SJSA1 (cell line): ENCODE measurements around the gene SAMHD1. TPM values are rescaled to one million over a fixed set of nuclear protein-coding genes. Genes with fewer than 3 reads are reported as not detected.
A peak's percentile ranks its signal among the peaks of the same experiment; 100 is the strongest.

Experiments used
- DNase-seq, 2 experiments: peaks; one replicate each; pipeline ENCODE4 v3.0.0-alpha.2; 2015 to 2020; ENCODE audit warnings: low spot score in 2 of 2, low read depth in 1 of 2
- H3K27ac ChIP-seq: fragments of 250-450 bp; sonication (Bioruptor Pico); 2 replicates; pipeline ENCODE4 v1.5.1; 2020; ENCODE audit warnings: mild to moderate bottlenecking, moderate library complexity
- H3K27me3 ChIP-seq: fragments of 250-450 bp; sonication (Bioruptor Pico); replicated peaks from 2 replicates; pipeline ENCODE4 v1.5.1; 2020; ENCODE audit warnings: mild to moderate bottlenecking, moderate library complexity
- H3K36me3 ChIP-seq: fragments of 250-450 bp; sonication (Bioruptor Pico); 2 replicates; pipeline ENCODE4 v1.5.1; 2020; ENCODE audit warnings: mild to moderate bottlenecking
- H3K4me1 ChIP-seq: fragments of 250-450 bp; sonication (Bioruptor Pico); replicated peaks from 2 replicates; pipeline ENCODE4 v1.6.1; 2021; ENCODE audit warnings: mild to moderate bottlenecking
- H3K4me3 ChIP-seq: fragments of 250-450 bp; sonication (Bioruptor Pico); 2 replicates; pipeline ENCODE4 v1.5.1; 2020; ENCODE audit warnings: mild to moderate bottlenecking
- H3K9me3 ChIP-seq: fragments of 250-450 bp; sonication (Bioruptor Pico); replicated peaks from 2 replicates; pipeline ENCODE4 v1.5.1; 2020; ENCODE audit warnings: mild to moderate bottlenecking
- total RNA-seq: library from RNA; depleted of rRNA; stranded (reverse); fragments of >200 nt; shearing (Covaris generic); gene quantifications from 2 replicates; pipeline ENCODE4 v1.2.3, GENCODE V29; 2014

The SAMHD1 gene
- total RNA-seq, 1 experiment from 2014 or later, result 13.8 TPM

DNA sequence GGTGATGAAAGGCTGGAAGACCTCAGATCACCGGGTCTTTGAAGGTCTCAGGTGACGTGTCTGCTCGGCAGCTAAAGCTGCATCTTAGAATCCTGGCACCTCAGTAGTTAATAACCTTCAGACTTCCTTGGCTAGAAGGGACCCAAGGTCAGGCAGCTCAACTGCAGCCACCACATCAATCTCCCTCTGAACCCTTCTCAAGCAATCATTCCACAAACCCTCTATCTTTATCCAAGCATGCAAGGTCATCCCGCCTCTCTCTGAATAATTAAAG, 92.3 kb downstream of the SAMHD1 start:
- H3K4me1 ChIP-seq, result peaks cover 76% of the 10 kb centered on the region
- H3K27me3 ChIP-seq, result no peaks in the 10 kb centered on the region
- peaks cover 3% of the 10 kb centered on the region; the same call in 1 of the 2 replicates for H3K9me3 ChIP-seq
- DNase-seq, result no peak
- no peak overlapping the region for H3K4me3 ChIP-seq
- H3K27ac ChIP-seq, result no peak overlapping the region
- peaks cover 63% of the 10 kb centered on the region for H3K36me3 ChIP-seq

DNA sequence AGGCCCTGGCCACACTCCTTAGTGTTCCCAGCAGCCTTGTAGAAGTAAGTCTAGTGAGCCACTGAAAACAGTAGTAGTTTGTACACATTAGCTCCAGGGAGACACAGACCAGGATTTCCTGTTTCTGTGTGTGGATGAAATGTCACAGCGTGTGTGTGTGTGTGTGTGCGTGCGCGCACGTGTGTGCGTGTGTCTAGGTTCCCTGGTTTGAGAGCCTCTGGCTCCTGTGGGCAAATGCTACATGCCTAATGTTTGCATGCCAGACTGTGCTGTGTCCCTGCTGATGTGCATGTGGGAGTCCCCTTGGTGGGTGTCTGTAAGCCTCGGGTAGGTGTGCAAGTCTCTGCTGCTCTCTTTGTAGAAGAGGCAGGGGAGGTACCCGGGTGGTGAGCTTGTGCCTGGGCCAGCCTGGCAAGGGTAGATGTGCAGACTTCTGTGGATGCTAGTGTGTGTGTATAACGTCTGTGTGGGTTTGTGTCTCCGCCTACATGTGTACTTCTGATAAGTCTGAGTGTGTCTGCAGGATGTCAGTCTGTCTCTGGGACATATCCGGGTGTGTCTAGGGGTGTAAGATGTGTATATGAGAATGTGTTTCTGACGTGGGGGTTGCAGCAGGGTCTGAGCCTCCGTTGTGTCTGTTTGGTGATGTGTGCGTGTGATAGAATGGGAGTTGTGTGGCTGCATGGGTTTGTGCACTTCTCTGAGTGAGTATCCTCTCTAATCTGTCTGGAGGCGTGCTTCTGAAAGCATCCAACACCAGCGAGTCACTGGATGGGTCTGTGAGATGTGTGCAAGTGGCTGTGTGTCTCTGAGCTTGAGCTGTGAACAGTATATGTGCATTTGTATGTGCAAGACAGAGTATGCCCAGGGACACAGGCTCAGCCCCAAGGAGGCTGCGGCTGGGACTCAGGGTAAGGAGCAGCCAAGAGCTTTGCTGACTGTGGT, 94.5 kb downstream of the SAMHD1 start:
- Histone ChIP-seq H3K9me3 (no peaks in the 10 kb centered on the region), H3K27me3 (no peaks in the 10 kb centered on the region)

DNA sequence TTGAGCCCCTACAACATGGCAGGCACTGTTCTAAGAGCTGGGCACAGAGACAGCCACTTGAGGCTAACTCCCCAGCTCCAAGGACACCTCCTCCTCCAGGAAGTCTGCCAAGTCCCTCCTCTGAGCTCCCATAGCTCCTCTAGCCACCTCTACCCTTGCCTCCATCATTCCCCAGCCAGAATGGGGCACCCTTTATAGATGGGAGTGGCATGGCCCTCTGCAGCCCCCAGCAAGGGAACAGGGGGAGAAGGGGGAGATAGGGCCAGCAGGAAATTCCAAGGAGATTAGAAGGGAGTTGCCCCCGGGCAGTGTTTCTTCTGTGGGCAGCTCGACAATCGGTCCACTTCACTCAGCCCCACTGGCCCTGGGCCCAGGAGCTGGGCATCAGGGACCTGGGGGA, 95.3 kb downstream of the SAMHD1 start:
- H3K36me3 ChIP-seq, result peaks cover 63% of the 10 kb centered on the region
- no peaks in the 10 kb centered on the region for H3K27me3 ChIP-seq
- peak; percentile 71 to 76 for DNase-seq
- peak overlapping the region; percentile 63 for H3K27ac ChIP-seq
- H3K9me3 ChIP-seq, result no peaks in the 10 kb centered on the region
- H3K4me3 ChIP-seq, result no peak overlapping the region
- peaks cover 76% of the 10 kb centered on the region for H3K4me1 ChIP-seq

More for the DNA sequence above, 94.5 kb downstream of the SAMHD1 start:
- Histone ChIP-seq H3K27ac (peak overlapping the region; percentile 63), H3K36me3 (peaks cover 63% of the 10 kb centered on the region), H3K4me3 (no peak overlapping the region), H3K4me1 (peaks cover 83% of the 10 kb centered on the region)
- DNase-seq, result peak in 1 of 2 experiments; percentile 51

DNA sequence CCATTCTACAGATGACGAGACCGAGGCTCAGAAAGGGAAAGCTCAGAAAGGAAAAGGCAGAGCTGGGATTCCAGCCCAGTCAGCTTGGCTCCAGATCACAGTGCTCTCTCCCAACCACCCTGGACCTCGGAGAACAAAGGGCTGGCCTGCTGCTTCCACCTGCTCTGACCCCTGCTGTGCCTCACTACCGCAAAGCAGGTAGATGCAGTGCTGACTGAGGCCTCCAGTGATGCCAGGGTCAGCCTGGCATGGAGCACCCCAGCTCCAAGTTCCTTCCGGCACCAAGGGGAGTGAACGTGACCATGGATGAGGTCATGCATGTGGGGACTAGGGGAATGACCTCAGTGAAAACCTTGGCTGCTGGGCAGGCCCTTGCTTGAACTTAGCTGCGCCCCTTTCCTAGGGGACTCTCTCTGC, 96.3 kb downstream of the SAMHD1 start:
- Histone ChIP-seq H3K27ac (peak overlapping the region; percentile 63), H3K36me3 (peaks cover 59% of the 10 kb centered on the region), H3K4me3 (no peak overlapping the region), H3K27me3 (no peaks in the 10 kb centered on the region), H3K4me1 (peaks cover 66% of the 10 kb centered on the region), H3K9me3 (no peaks in the 10 kb centered on the region)
- no peak for DNase-seq

DNA sequence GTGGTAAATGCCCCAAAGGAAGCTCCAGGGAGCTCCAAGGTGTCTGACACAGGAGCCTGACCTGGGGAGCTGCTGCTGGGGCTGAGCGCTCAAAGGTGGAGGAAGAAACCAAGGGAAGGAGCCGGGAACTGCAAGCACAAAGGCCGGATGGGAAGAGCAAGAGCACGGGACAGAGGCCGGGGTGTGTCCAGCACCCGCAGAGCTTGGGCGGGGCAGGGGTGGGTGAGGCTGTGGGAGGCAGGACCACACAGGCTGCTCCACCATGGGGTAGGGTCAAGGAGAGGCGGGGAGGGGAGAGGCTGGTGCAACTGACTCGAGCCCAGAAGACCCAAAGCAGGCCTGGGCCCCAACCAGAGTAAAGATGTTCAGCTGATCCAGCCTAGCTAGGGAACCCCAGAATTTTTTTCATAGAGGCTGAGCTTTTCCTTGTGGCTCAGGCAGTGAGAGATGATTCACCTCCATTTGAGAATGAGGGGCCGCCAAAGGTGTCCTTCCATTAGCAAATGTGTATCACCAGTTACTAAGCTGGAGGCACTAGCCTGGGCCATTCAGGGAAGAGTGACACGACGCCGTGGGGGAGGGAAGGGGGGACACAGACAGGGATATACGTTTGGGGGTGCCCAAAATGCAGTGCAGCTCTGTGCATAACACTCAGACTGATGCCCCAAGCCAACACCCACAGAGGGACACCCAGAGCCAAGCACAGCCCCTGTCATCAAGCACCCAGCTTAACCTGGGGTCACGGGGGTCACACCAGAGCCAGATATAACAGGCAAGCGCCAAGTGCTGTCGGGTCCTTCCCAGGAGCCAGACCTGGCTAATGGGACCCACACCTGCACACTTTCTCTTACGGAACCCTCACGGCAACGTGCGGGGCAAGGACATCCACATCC, 96.9 kb downstream of the SAMHD1 start:
- peaks cover 64% of the 10 kb centered on the region for H3K4me1 ChIP-seq
- H3K9me3 ChIP-seq, result no peaks in the 10 kb centered on the region
- no peaks in the 10 kb centered on the region for H3K27me3 ChIP-seq
- peaks cover 52% of the 10 kb centered on the region for H3K36me3 ChIP-seq
- peak overlapping the region; percentile 63 for H3K27ac ChIP-seq
- H3K4me3 ChIP-seq, result no peak overlapping the region
- DNase-seq, result peak; percentile 87 to 93

DNA sequence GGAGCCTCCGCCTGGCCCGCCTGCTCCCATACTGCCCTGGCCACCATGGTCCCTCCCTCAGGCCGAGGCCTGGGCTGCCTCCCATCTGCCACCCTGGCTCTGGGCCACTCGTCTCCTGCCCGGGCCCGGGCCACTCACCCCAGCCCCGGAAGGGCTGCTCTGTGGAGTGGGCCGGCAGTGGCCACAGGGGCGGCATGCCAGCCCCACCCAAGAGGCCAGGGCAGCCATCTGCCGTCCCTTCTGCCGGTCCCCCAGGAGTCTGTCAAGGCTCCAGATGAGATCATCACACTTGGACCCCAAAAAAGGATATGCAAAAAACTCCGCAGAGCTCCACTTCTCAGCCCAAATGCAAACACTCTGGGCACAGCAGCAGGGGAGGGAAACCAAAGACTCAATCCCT, 99.3 kb downstream of the SAMHD1 start:
- H3K9me3 ChIP-seq, result no peaks in the 10 kb centered on the region
- no peaks in the 10 kb centered on the region for H3K27me3 ChIP-seq
- H3K4me1 ChIP-seq, result peaks cover 69% of the 10 kb centered on the region
- H3K36me3 ChIP-seq, result peaks cover 36% of the 10 kb centered on the region
- no peak overlapping the region for H3K27ac ChIP-seq
- no peak for DNase-seq
- H3K4me3 ChIP-seq, result no peak overlapping the region

DNA sequence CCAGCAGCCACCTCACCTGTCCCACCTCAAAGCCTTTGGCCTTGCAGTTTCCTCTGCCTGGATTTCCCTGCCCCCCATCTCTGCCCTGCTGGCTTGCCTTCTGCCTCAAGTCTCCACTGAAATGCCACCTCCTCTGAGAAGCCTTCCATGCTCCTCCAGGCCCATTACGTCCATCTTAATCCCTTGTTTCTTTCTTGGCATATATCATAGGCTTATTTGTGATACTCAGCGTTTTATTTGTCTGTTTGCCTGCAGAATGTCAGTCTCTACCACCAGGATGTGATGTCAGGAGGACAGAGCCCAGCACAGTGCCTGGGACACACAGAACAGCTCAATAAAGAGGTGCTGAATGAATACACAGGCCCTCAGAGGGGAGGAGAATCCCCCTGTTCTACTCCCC, 100.0 kb downstream of the SAMHD1 start:
- H3K27ac ChIP-seq, result no peak overlapping the region
- H3K27me3 ChIP-seq, result no peaks in the 10 kb centered on the region
- no peaks in the 10 kb centered on the region for H3K9me3 ChIP-seq
- peaks cover 40% of the 10 kb centered on the region for H3K36me3 ChIP-seq
- no peak for DNase-seq
- peaks cover 68% of the 10 kb centered on the region for H3K4me1 ChIP-seq
- no peak overlapping the region for H3K4me3 ChIP-seq

DNA sequence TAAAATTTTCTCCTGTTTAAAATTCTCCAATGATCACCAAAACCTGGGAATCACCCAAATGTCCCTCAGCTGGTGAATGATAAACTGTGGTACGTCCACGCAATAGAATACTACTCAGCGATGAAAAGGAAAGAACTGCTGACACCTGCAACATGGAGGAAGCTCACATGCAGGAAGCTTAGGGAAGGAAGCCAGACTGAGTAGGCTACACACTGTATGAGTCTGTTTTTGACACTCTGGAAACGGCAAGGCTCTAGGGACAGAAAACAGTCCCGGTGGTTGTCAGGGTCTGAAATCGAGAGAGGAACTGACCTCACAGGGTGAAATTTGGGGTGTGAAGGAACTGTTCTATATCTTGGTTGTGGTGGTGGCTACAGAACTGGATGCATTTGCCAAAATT, 100.7 kb downstream of the SAMHD1 start:
- peaks cover 42% of the 10 kb centered on the region for H3K36me3 ChIP-seq
- H3K4me3 ChIP-seq, result no peak overlapping the region
- H3K27ac ChIP-seq, result no peak overlapping the region
- no peak for DNase-seq
- H3K9me3 ChIP-seq, result no peaks in the 10 kb centered on the region
- H3K27me3 ChIP-seq, result no peaks in the 10 kb centered on the region
- peaks cover 60% of the 10 kb centered on the region for H3K4me1 ChIP-seq

DNA sequence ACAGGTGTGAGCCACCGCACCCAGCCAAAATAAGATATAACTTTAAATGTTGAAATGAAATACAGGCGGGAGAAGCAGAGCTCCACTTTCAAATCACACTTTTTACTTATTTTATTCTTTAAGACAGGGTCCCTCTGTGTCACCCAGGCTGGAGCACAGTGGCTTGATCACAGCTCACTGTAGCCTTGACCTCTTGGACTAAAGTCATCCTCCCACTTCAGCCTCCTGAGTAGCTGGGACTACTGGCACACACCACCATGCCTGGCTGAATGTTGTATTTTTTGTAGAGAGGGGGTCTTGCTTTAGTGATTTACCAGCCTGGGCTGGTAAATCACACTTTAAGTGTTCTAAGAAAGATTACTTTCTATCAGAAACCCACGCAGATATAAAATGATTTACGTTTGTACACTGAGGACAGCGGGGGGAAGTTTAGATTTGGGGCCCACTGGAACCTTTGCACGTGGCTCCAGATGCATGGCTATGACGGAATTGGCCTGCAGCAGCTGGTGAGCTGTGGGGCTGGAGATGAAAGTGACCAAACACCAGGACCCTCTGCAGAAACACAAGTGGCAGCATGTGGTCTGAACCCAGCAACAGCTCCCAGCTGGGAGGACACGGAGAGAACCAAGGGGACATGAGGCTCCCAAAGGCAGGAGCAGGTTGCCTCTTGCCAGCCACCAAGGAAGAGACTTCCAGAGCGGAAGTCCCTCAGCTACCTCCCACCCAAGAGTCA, 102.0 kb downstream of the SAMHD1 start:
- Histone ChIP-seq H3K27ac (peak overlapping the region; percentile 93), H3K4me1 (peaks cover 48% of the 10 kb centered on the region)

DNA sequence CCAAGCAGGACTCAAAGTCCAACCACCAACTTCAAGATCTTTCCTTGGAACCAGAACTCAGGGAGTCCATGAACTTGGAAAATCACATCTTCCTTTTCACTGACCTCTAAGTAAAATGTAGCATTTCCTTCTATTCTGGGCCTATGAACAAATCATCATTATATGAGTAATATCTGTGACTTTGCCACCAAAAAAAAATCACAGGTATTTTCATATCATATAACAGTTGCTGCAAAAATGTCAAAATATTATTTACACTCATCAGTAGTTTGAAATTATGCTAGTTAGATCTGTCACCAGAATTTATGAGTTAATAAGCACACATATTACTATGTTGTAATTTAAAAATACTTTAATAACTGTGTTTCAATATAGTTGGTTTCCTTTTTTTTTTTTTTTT, 102.8 kb downstream of the SAMHD1 start:
- peak overlapping the region; percentile 93 for H3K27ac ChIP-seq
- DNase-seq, result no peak
- H3K36me3 ChIP-seq, result peaks cover 44% of the 10 kb centered on the region
- H3K9me3 ChIP-seq, result no peaks in the 10 kb centered on the region
- no peaks in the 10 kb centered on the region for H3K27me3 ChIP-seq
- H3K4me3 ChIP-seq, result no peak overlapping the region
- H3K4me1 ChIP-seq, result peaks cover 39% of the 10 kb centered on the region

More for the DNA sequence above, 102.0 kb downstream of the SAMHD1 start:
- DNase-seq, result no peak
- Histone ChIP-seq H3K27me3 (no peaks in the 10 kb centered on the region), H3K4me3 (no peak overlapping the region), H3K36me3 (peaks cover 43% of the 10 kb centered on the region), H3K9me3 (no peaks in the 10 kb centered on the region)

DNA sequence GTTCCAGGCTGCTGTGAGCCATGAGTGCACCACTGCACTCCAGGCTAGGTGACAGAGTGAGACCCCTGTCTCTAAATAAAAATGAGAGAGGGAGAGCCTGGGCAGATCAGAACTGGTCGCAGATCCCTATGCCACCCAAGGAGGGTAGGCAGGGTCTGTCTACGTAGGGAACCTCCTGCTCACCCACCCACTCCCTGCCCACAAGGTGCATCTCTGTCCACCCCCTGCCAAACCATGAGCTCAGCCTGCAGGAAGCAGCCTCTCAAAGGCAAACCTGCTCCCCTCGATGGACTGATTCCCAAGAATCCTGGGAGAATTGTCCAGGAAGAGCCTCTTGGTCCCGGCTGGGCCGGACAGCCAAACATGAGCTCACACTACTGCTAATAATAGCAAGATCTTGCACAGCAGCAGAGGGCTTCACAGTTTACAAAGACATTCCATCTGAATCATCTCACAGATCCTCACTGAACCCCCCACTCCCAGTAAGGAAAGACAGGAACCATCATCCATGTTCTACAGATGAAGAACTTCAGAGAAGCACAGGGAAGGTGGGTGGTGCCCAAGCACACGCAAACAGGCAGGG, 103.3 kb downstream of the SAMHD1 start:
- peak overlapping the region; percentile 93 for H3K27ac ChIP-seq
- no peaks in the 10 kb centered on the region for H3K9me3 ChIP-seq
- H3K36me3 ChIP-seq, result peaks cover 42% of the 10 kb centered on the region
- H3K27me3 ChIP-seq, result no peaks in the 10 kb centered on the region
- no peak overlapping the region for H3K4me3 ChIP-seq
- DNase-seq, result peak; percentile 88 to 89
- peaks cover 38% of the 10 kb centered on the region for H3K4me1 ChIP-seq

DNA sequence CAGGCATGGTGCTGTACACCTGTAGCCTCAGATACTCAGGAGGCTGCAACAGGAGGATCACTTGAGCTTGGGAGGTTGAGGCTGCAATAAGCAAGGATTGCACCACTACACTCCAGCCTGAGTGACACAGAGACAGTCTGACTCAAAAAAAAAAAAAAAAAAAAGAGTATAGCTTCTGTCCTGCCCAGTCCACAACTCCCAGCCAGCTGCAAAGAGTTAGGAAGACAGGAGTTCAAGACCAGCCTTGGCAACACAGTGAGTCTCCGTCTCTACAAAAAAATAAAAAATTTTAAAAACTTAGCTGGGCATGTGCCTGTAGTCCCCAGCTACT, 103.8 kb downstream of the SAMHD1 start:
- no peak for DNase-seq

DNA sequence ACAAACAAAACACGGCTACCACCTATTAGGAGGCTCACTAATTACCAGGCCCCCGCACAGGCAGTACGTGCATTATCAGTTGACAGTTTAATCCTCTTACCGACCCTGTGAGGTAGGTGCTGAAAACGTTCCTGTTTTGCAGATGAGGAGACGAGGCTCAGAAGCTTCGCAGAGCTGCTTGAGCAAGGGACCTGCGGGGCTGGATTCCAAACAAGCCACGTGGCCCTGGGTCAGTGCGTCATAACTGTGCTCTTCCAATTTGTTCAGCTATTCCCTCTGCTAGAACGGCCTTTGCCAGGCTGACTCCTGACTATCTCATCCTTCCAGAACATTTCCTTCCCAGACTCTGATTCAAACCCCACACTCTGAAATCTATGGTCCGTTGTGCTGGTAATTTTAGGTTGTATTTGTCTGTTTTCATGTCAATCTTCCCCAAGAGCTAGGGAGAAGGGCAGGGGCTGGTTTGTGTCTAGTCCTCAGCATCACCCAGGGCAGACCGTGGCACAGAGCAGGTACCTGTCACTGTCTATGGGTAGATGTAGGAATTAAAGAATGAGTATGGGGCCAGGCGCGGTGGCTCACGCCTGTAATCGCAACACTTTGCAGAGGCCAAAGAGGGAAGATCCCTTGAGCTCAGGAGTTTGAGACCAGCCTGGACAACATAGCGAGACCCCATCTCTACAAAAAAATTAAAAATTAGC, 104.3 kb downstream of the SAMHD1 start:
- Histone ChIP-seq H3K27ac (no peak overlapping the region), H3K27me3 (no peaks in the 10 kb centered on the region), H3K36me3 (peaks cover 40% of the 10 kb centered on the region), H3K9me3 (no peaks in the 10 kb centered on the region), H3K4me1 (peaks cover 37% of the 10 kb centered on the region), H3K4me3 (no peak overlapping the region)
- DNase-seq, result no peak

More for the DNA sequence above, 103.8 kb downstream of the SAMHD1 start:
- Histone ChIP-seq H3K27ac (peak overlapping the region; percentile 93), H3K4me1 (peaks cover 37% of the 10 kb centered on the region), H3K36me3 (peaks cover 40% of the 10 kb centered on the region), H3K9me3 (no peaks in the 10 kb centered on the region), H3K27me3 (no peaks in the 10 kb centered on the region), H3K4me3 (no peak overlapping the region)
